Nephron (organoid): ENCODE data around the gene CNOT1.

Experiments used
- H3K27ac Mint-ChIP-seq, 3 experiments: 2 replicates each; pipeline ENCODE4 v1.8.0; 2020; ENCODE audit warnings: mixed read lengths in 3 of 3, mild to moderate bottlenecking in 2 of 3, moderate library complexity in 1 of 3
- H3K27me3 Mint-ChIP-seq: 2 replicates; pipeline ENCODE4 v1.8.0; 2021; ENCODE audit warnings: low read depth, mild to moderate bottlenecking, moderate library complexity, mixed read lengths
- H3K36me3 Mint-ChIP-seq: 2 replicates; pipeline ENCODE4 v1.8.0; 2020; ENCODE audit warnings: low read depth, mixed read lengths
- H3K4me1 Mint-ChIP-seq: 2 replicates; pipeline ENCODE4 v1.8.0; 2020; ENCODE audit warnings: mixed read lengths
- H3K4me3 Mint-ChIP-seq, 3 experiments: 2 replicates each; pipeline ENCODE4 v1.8.0; 2020; ENCODE audit warnings: mild to moderate bottlenecking in 3 of 3, mixed read lengths in 3 of 3, moderate library complexity in 2 of 3
- H3K9me3 Mint-ChIP-seq: 2 replicates; pipeline ENCODE4 v1.8.0; 2020; ENCODE audit warnings: mixed read lengths
- CTCF ChIP-seq, 3 experiments: fragments of 200-600 bp; sonication (generic); IDR thresholded peaks; one replicate each; pipeline ENCODE4 v1.5.0; 2021; ENCODE audit warnings: antibody characterized with exemption in 3 of 3; ENCODE audit not compliant: unreplicated experiment in 3 of 3

CNOT1 gene

GRCh38 chr16:58471209-58471975 is 158.2 kb downstream of the CNOT1 start:
- TF ChIP-seq CTCF (IDR thresholded peaks at IDR 0.05; ENCODE audit: unreplicated experiment in 3 of 3) = no peak
- H3K4me3 Mint-ChIP-seq = no peak overlapping the region

More at GRCh38 chr16:58471209-58471975, 158.2 kb downstream of the CNOT1 start:
- Mint-ChIP-seq H3K36me3 (no peaks in the 10 kb centered on the region), H3K27ac (no peak overlapping the region), H3K4me1 (no peaks in the 10 kb centered on the region), H3K9me3 (no peaks in the 10 kb centered on the region), H3K27me3 (peaks cover 70% of the 10 kb centered on the region)
